ENCODE measurements around the gene BRSK1.

BRSK1 gene

DNA sequence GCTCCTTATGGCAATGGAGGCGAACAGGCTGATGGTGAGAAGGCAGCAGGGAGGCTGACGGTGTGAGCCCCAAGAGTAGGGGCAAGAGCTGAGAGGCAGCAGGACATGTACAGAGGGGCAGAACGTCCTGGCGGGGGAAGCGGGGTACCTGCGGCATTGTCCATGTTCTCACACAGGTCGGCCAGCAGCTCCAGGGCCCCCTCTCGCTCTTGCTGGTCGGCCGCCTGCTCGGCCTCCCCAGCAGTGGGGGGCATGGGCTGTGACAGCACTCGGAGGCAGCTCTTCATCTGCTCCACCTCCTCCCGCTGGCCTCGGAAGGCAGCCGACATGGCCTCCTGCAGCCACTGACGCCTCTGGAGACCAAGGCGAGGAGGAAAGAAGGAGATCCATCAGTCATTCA, 6.3 kb upstream of the BRSK1 start:
- no peak overlapping the region for H3K27ac ChIP-seq (ENCODE audit: low read depth, low read length)
- no peak overlapping the region for H3K4me3 ChIP-seq (ENCODE audit: low read depth, low read length)
- no peaks in the 10 kb centered on the region for H3K9me3 ChIP-seq (ENCODE audit: control insufficient read depth, insufficient read depth, low read length)
- no peaks in the 10 kb centered on the region for H3K27me3 ChIP-seq (ENCODE audit: control insufficient read depth, insufficient read depth, low read length)
- H3K4me1 ChIP-seq (ENCODE audit: control insufficient read depth, insufficient read depth, low read length): peaks cover 3% of the 10 kb centered on the region
- peaks cover 21% of the 10 kb centered on the region for H3K36me3 ChIP-seq (ENCODE audit: control insufficient read depth, insufficient read depth, low read length)
- no peak overlapping the region for H3K9ac ChIP-seq (ENCODE audit: low read depth, low read length)

DNA sequence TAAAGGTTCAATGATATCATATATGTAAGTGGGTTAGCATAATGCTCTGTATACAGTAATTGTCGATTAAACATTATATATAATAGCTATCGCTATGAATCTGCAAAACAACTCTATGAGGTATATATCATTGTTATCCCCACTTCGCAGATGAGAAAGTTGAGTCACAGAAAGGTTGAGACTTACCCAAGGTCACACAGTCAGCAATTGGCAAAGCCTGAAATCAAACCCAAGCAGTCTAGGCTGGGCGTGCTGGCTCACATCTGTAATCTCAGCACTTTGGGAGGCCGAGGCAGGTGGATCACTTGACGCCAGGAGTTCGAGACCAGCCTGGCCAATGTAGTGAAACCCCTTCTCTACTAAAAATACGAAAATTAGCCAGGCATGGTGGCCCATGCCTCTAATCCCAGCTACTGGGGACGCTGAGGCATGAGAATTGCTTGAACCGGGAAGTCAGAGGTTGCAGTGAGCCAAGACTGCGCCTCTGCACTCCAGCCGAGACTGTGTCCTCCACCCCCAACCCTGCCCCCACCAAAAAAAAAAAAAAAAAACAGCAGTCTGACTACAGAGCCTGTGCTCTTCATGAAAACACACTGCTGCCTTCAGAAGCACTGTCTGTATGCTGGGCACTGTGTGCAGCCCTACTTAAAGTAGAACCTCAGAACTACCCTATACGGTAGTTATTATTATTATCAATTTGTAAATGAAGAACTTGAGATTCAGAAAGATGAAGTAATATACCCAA, 5.2 kb upstream of the BRSK1 start:
- peaks cover 18% of the 10 kb centered on the region for H3K36me3 ChIP-seq (ENCODE audit: control insufficient read depth, insufficient read depth, low read length)
- peaks cover 3% of the 10 kb centered on the region for H3K4me1 ChIP-seq (ENCODE audit: control insufficient read depth, insufficient read depth, low read length)
- H3K27ac ChIP-seq (ENCODE audit: low read depth, low read length): no peak overlapping the region
- no peaks in the 10 kb centered on the region for H3K27me3 ChIP-seq (ENCODE audit: control insufficient read depth, insufficient read depth, low read length)
- no peak overlapping the region for H3K9ac ChIP-seq (ENCODE audit: low read depth, low read length)
- H3K4me3 ChIP-seq (ENCODE audit: low read depth, low read length): peak overlapping the region; percentile 93
- no peaks in the 10 kb centered on the region for H3K9me3 ChIP-seq (ENCODE audit: control insufficient read depth, insufficient read depth, low read length)

DNA sequence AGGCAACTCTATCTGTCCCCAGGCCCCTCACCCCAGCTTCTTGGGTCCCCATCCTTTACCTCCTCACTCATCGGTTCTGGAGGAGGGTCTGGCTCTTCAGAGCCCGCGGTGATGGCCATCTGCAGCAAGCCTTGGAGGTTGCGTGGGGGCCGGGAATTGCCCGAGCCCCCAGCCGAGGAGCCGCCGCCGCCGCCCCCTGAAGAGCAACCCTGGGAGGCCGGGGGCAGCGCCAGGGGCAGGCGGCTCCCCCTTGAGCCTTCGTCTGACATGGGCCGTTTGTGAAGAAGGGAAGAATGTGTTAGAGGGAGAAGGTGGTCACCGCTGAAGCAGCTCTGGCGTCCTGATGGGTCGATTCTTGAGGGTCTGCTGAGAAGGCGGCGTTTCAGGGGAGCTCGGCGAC, 4.5 kb upstream of the BRSK1 start:
- H3K27ac ChIP-seq (ENCODE audit: low read depth, low read length): peak overlapping the region; percentile 97

DNA sequence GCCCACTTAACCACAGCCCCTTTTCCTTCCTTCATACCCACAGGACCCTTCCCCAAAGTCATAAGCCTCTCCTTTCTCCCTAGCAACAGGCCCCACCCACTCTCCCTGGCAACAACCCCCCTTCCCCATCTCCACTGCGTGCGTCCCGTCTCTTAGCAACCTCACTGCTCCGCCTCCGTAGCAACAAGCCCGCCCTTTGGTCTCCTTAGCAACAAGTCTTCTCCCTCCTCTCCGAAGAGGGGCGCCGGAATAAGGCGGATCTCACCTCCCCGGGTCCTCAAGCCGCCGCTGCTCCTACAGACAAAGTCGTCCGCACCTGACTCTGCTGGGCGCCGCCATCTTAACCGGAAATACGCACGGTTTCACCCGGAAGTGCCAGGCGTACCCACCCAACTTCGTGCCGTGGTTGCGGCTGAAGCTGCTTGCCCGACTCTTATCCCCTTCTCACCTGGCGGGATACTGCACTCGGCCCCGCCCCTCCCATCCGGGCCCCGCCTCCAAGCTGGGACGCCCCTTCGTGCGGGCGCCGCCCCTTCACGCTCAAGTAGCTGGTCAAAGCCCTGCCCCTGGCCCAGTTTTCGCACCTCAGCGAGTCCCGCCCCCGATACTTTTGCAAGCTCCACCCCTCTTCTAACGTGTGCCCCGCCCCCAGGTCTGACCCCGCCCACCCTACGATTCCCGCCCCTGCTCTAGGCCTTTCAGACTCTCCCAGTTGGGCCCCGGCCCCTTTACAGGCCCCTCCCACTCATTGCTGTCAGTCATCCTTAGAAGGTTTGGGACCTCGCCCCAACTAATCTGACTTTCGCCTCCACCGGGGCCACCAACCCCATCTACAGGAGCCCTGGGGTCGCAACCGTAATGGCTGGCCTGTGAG, 3.8 kb upstream of the BRSK1 start, which contains the start of gene HSPBP1:
Gene HSPBP1, minus strand, starts transcription at position 341 of the 874 bp plus-strand sequence. CDS start 502 bp downstream, outside the sequence.
- H3K27me3 ChIP-seq (ENCODE audit: control insufficient read depth, insufficient read depth, low read length): no peaks in the 10 kb centered on the region
- H3K4me3 ChIP-seq (ENCODE audit: low read depth, low read length): peak within 1 kb of the TSS; percentile 93
- H3K9ac ChIP-seq (ENCODE audit: low read depth, low read length): peak within 1 kb of the TSS; percentile 62; the same call in 1 of the 2 replicates
- peak within 1 kb of the TSS; percentile 97 for H3K27ac ChIP-seq (ENCODE audit: low read depth, low read length)
- peaks cover 3% of the 10 kb centered on the region for H3K4me1 ChIP-seq (ENCODE audit: control insufficient read depth, insufficient read depth, low read length)
- peaks cover 14% of the 10 kb centered on the region for H3K36me3 ChIP-seq (ENCODE audit: control insufficient read depth, insufficient read depth, low read length)
- no peaks in the 10 kb centered on the region for H3K9me3 ChIP-seq (ENCODE audit: control insufficient read depth, insufficient read depth, low read length)

More for the DNA sequence above, 4.5 kb upstream of the BRSK1 start:
- H3K9me3 ChIP-seq (ENCODE audit: control insufficient read depth, insufficient read depth, low read length): no peaks in the 10 kb centered on the region
- H3K36me3 ChIP-seq (ENCODE audit: control insufficient read depth, insufficient read depth, low read length): peaks cover 14% of the 10 kb centered on the region
- H3K4me3 ChIP-seq (ENCODE audit: low read depth, low read length): peak overlapping the region; percentile 93
- H3K27me3 ChIP-seq (ENCODE audit: control insufficient read depth, insufficient read depth, low read length): no peaks in the 10 kb centered on the region
- H3K9ac ChIP-seq (ENCODE audit: low read depth, low read length): peak overlapping the region; percentile 62; the same call in 1 of the 2 replicates
- H3K4me1 ChIP-seq (ENCODE audit: control insufficient read depth, insufficient read depth, low read length): peaks cover 3% of the 10 kb centered on the region

DNA sequence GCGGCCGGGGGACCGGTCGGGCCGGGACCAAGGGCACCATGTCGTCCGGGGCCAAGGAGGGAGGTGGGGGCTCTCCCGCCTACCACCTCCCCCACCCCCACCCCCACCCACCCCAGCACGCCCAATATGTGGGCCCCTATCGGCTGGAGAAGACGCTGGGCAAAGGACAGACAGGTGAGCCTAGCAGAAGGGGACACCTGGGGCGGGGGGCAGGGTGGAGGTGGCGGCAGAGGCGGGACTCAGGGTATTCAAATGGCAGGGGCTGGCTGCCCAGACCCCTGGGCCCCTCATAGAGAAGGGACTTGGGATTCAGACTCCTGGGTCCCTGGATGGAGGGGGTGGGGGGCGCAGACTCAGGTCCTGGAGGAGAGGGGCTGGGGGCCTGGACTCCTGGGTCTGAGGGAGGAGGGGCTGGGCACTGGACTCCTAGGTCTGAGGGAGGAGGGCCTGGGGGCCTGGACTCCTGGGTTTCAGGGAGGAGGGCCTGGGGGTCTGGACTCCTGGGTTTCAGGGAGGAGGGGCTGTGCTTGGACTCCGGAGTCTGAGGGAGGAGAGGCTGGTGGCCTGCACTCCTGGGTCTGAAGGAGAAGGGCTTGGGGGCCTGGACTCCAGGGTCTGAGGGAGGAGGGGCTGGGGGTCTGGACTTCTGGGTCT, 735 bp downstream of the BRSK1 start:
- peak overlapping the region; percentile 71 for H3K27ac ChIP-seq (ENCODE audit: low read depth, low read length)
- H3K4me3 ChIP-seq (ENCODE audit: low read depth, low read length): peak overlapping the region; percentile 50
- H3K4me1 ChIP-seq (ENCODE audit: control insufficient read depth, insufficient read depth, low read length): peaks cover 3% of the 10 kb centered on the region; the same call in 1 of the 2 replicates

DNA sequence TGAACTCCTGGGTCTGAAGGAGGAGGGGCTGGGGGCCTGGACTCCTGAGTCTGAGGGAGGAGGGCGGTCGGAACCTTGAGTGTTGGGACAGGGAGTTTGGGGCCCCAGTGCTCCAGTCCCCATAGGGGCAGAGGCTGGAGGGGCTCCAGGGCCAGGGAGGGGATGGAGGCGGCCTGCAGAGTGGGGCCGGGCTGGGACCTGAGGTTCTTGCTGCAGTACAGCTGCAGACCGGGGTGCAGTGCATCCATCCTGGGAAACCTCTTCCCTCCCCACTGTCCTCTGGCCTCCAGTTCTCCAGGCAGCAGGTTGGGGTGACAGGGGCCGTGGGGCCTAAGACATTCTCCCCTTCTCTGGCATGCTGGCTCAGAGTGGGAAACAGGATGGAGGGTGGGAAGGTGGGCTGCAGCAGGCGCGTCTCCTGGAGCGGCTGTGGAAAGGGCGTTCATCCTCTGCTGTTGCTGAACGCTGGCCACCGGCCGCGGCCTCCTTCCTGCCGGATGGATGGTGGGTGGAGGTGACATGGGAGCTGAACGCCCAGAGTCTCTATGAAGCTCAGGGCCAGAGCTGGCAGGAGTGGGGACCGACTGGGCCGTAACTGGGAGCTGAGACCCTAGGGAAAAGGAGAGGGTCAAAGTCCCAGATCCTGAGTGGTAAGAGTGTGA, 1.6 kb downstream of the BRSK1 start:
- Histone ChIP-seq H3K27me3 (ENCODE audit: control insufficient read depth, insufficient read depth, low read length) (no peaks in the 10 kb centered on the region), H3K27ac (ENCODE audit: low read depth, low read length) (no peak overlapping the region), H3K36me3 (ENCODE audit: control insufficient read depth, insufficient read depth, low read length) (peaks cover 27% of the 10 kb centered on the region), H3K9me3 (ENCODE audit: control insufficient read depth, insufficient read depth, low read length) (no peaks in the 10 kb centered on the region), H3K4me3 (ENCODE audit: low read depth, low read length) (peak overlapping the region; percentile 50), H3K9ac (ENCODE audit: low read depth, low read length) (no peak overlapping the region), H3K4me1 (ENCODE audit: control insufficient read depth, insufficient read depth, low read length) (peaks cover 3% of the 10 kb centered on the region; the same call in 1 of the 2 replicates)

More for the DNA sequence above, 735 bp downstream of the BRSK1 start:
- no peaks in the 10 kb centered on the region for H3K9me3 ChIP-seq (ENCODE audit: control insufficient read depth, insufficient read depth, low read length)
- H3K36me3 ChIP-seq (ENCODE audit: control insufficient read depth, insufficient read depth, low read length): peaks cover 20% of the 10 kb centered on the region
- no peak overlapping the region for H3K9ac ChIP-seq (ENCODE audit: low read depth, low read length)
- H3K27me3 ChIP-seq (ENCODE audit: control insufficient read depth, insufficient read depth, low read length): no peaks in the 10 kb centered on the region

DNA sequence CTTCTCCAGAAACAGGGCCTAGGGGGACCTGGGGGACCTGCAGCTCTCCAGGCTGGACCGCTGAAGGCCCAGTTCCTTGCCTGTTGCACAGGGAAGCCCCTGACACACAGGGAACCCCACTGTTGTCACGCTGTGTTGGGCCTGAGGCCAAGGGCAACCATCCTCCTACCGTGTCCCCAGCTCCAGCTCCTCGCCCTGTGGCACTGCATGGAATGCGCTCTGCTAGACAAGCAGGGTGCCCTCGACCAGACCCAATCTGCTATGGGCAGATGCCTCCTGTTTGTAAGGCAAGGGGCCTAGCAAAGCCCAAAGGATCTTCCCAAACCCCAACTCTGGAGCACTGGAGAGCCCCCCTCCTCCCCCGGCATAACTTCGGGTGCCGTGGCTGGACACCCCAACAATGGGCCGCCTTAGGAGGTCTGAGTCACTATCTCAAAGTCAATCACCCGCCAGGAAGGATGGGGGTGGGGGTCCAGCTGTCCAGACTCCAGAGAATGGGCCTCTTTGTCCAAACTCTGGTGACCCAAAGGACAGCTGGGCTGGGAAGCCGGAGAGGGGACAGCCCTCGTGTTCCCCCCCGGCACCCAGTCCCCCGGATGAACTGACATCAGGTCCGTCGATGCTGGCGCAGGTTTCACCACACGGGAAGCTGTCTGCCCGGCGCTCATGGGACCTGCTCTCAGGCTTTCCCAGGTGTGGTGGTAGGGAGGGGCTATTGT, 3.7 kb downstream of the BRSK1 start:
- H3K27ac ChIP-seq (ENCODE audit: low read depth, low read length): no peak overlapping the region
- no peak overlapping the region for H3K9ac ChIP-seq (ENCODE audit: low read depth, low read length)
- no peaks in the 10 kb centered on the region for H3K27me3 ChIP-seq (ENCODE audit: control insufficient read depth, insufficient read depth, low read length)
- H3K4me1 ChIP-seq (ENCODE audit: control insufficient read depth, insufficient read depth, low read length): no peaks in the 10 kb centered on the region
- peaks cover 37% of the 10 kb centered on the region for H3K36me3 ChIP-seq (ENCODE audit: control insufficient read depth, insufficient read depth, low read length)
- H3K9me3 ChIP-seq (ENCODE audit: control insufficient read depth, insufficient read depth, low read length): no peaks in the 10 kb centered on the region
- H3K4me3 ChIP-seq (ENCODE audit: low read depth, low read length): no peak overlapping the region

DNA sequence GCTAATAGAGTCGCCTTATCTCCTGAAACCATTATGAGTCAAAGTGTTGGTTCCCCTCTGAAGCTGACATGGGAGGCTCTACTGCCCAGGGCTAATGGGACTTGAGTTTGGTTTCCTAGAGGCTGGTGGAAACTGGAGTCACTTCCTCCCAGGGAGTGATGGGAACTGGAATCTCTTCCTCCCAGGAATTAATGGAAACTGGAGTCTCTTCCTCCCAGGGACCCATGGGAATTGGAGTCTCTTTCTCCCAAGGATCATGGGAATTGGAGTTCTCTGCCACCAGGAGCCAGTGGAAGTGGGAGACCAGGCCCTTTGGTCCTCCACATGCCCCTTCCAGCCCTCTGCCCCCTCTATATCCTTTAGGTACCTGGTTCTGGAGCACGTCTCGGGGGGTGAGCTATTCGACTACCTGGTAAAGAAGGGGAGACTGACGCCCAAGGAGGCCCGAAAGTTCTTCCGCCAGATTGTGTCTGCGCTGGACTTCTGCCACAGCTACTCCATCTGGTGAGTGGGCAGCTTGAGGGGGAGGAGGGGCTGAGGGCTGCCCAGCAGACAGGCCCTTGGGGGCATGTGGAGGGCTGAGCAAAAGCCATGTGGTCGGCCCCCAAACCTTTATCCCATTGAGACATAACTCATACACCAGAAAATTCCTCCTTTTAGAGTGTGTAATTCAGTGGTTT, 5.5 kb downstream of the BRSK1 start:
- no peaks in the 10 kb centered on the region for H3K27me3 ChIP-seq (ENCODE audit: control insufficient read depth, insufficient read depth, low read length)
- H3K4me1 ChIP-seq (ENCODE audit: control insufficient read depth, insufficient read depth, low read length): no peaks in the 10 kb centered on the region
- no peak overlapping the region for H3K9ac ChIP-seq (ENCODE audit: low read depth, low read length)
- no peak overlapping the region for H3K27ac ChIP-seq (ENCODE audit: low read depth, low read length)
- H3K36me3 ChIP-seq (ENCODE audit: control insufficient read depth, insufficient read depth, low read length): peaks cover 49% of the 10 kb centered on the region
- H3K4me3 ChIP-seq (ENCODE audit: low read depth, low read length): no peak overlapping the region
- no peaks in the 10 kb centered on the region for H3K9me3 ChIP-seq (ENCODE audit: control insufficient read depth, insufficient read depth, low read length)

DNA sequence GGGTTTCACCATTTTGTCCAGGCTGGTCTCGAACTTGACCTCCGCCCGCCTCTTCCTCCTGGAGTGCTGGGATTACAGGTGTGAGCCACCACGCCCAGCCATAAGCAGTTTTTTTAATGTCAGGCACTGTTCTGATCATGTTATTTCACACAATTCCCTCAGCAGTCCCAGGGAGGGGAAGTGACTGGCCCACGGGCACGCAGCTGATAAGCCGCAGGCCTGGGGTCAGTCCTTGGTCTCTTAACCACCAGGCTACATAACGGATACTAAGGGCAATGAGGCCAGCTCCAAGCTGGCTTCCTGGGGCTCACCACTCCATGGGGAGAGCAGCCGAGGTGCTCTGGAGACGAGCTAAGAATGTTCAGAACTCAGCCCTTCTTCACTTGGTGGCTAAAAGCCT, 13.5 kb downstream of the BRSK1 start:
- no peak overlapping the region for H3K9ac ChIP-seq (ENCODE audit: low read depth, low read length)
- H3K36me3 ChIP-seq (ENCODE audit: control insufficient read depth, insufficient read depth, low read length): peaks cover 53% of the 10 kb centered on the region
- no peak overlapping the region for H3K27ac ChIP-seq (ENCODE audit: low read depth, low read length)
- H3K9me3 ChIP-seq (ENCODE audit: control insufficient read depth, insufficient read depth, low read length): no peaks in the 10 kb centered on the region
- peaks cover 6% of the 10 kb centered on the region; the same call in 1 of the 2 replicates for H3K4me1 ChIP-seq (ENCODE audit: control insufficient read depth, insufficient read depth, low read length)
- H3K4me3 ChIP-seq (ENCODE audit: low read depth, low read length): no peak overlapping the region
- H3K27me3 ChIP-seq (ENCODE audit: control insufficient read depth, insufficient read depth, low read length): no peaks in the 10 kb centered on the region

Measured in HUES48 (cell line).